Activated CD4-positive, CD25-positive, alpha-beta regulatory T cell treated with anti-CD3 and anti-CD28 coated beads, Interleukin-2, amount 50 U/mL, for 16 hours (primary cell): ENCODE results near the gene SCN4A.
"Not testable (repeated sequence)": the region's sequence is repeated elsewhere in the genome, so short reads cannot be mapped to it uniquely, and the experiment has no call there.

Experiments
- DNase-seq: peaks from one replicate; pipeline ENCODE4 v3.0.0-alpha.2; 2020; ENCODE audit warnings: low read depth, low spot score

Gene SCN4A

GRCh38 chr17:63972796-63973195 is at the start of gene SCN4A:
Gene SCN4A, minus strand, starts transcription at chr17:63972918. Its CDS starts 77 bp downstream, at chr17:63972841.
- no peak for DNase-seq

DNA sequence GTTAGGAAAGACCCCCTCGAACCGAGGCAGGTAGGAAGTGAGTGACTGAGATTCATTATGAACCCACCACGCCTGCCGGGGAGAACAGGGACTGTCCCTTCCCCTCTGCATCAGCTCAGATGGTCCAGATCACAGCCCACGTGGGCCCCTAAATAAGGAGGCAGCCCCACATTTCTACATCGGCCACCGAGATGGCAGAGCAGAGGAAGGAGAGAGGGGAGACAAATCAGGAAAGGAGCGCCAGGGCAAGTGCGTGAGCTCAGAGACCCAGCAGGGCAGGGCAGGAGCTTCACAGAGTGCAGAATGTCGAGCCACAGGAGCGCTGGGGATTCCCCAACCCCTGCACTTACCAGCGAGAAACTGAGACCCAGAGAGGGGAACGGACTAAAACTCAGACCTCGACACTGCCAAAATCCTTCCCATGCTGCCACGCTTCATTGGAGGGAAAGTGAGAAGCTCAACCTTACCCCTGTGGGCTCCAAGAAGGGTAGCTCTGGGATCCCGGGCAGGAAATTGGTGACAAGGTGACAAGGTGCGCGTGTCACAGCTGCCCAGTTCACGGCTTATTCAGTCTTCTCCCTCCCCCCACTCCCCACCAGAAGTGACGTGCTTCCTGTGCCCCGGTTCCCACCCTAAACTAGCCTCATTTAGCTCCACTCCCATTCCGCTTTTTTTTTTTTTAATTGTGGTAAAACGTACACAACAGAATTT is 47.5 kb upstream of the SCN4A start, which contains the start of gene ICAM2:
Gene ICAM2, minus strand, starts transcription at position 578 of the 711 bp plus-strand sequence. CDS start 13,942 bp downstream, outside the sequence.
- peak; percentile 83 for DNase-seq

GRCh38 chr17:64019551-64019961 is 46.8 kb upstream of the SCN4A start:
- not testable (repeated sequence) for DNase-seq

GRCh38 chr17:64017381-64017980 is 44.8 kb upstream of the SCN4A start:
- no peak for DNase-seq

DNA sequence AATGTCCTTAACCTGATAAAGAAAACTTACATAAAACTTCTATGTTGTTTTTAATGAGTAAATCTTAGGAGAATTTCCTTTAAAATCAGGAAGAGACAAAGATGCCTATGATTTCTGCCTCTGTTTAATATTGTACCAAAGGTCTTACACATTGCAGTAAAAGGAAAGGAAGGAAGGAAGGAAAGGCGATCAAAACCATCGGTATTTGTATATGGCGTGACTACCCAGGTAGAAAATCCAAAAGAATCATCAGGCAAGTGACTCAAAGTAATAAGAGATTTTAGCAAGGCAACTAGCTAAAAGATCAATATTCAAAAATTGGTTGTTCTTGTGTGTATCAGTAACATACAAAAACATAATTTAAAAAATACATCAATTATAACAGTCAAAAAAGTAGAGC is 44.3 kb upstream of the SCN4A start:
- no peak for DNase-seq

DNA sequence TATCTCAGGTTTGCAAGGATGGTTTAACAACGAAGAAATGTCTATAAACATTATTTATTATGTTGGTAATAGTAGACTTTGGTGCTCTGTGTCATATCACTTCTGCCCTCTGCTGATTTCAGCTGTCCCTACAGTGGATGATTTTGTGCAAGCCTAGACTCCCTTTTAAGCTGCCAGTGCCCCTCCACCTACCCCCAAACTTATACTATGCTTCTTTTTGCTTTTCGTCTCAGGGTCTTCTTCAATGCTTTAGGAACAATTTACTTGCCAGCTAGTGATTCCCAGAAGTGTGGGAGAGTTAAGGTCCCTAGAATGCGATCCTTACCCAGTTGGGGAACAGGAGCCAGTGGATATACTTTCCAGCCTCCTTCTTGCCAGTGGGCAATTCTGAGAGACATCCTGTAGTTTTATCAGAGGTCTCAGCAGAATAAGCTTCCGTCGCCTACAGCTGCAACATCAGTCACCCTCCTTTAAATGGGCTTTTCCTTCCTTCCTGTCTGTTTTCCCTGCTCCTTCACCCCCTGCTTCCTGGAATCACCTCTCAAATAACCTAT is 43.6 kb upstream of the SCN4A start:
- DNase-seq = no peak

DNA sequence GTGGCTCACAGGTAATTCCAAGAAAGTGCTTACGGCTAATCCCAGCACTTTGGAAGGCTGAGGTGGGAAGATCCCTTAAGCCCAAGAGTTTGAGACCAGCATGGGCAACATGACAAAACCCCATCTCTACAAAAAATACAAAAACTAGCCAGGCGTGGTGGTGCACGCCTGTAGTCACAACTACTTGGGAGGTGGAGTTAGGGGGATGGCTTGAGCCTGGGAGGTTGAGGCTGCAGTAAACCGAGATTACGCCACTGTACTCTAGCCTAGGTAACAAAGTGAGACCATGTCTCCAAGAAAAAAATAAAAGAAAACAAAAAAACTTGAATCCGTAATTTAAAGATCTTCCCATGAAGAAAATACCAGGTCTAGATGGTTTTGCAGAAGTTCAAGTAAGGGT is 42.7 kb upstream of the SCN4A start:
- no peak for DNase-seq

- DNase-seq = no peak
These were observed 37.1 kb upstream of the SCN4A start for GRCh38 chr17:64009571-64010402.

DNA sequence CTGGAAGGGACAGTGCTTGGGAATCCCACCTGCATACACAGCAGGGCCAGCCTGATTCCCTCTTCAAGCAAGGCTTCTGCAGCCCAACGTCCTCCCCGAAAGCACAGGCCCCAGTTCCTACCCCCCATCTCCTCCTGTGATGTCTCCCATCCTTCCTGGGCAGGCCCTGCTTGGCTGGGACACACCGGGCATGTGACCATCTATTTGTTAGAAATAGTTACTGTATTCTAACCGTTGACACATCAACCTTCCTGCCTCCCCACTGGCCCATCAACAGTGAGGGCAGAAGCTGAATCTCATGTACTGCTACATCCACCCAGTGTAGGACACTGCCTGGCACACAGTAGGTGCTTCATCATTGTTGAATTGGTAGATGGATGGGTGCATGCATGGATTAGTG is 36.1 kb upstream of the SCN4A start:
- DNase-seq = no peak

DNA sequence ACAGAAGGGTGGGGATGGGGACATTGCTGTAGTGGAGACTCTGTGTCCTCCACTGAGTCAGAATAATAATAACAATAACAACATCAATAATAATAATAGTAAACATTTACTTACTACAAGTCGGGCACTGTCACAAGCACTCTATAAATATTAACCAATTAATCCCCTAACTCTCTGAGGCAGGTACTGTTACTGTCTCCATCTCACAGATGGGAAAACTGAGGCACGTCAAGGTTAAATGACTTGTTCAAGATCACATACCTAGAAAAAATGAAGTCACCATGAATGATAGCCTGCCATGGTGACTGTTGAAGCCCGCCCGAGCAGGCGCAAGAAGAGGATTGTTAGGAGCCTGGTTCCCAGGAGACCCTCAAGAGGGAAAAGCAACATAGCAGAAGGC is 35.6 kb upstream of the SCN4A start:
- no peak for DNase-seq

- no peak for DNase-seq
These were observed 35.1 kb upstream of the SCN4A start for GRCh38 chr17:64007838-64008282.

DNA sequence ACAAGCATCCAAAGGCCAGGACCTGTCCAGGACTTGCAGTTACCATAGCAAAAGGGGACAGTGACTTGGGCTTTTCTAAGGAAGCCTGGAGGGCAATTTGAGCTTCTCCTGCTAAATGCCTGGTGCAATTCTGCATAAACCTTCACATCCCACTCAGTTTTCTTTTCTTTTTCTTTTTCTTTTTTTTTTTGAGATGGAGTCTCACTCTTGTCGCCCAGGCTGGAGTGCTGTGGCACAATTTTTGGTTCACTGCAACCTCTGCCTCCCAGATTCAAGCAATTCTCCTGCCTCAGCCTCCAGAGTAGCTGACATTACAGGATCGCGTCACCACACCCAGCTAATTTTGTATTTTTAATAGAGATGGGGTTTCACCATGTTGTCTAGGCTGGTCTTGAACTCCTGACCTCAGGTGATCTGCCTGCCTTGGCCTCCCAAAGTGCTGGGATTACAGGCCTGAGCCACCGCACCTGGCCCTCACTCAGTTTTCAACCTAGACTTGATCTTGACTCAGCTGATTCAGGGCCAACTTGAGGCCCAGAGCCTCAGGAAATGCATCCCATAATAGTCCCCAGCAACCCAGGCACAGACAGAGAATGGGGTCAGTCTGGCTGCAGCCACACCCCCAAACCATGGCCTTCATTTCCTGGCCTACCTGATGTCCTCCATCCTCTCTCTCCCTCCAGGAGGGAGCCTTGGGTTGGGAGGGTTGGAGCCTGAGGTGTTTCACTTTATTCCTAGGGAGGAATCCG is 34.5 kb upstream of the SCN4A start:
- not testable (repeated sequence) for DNase-seq

DNA sequence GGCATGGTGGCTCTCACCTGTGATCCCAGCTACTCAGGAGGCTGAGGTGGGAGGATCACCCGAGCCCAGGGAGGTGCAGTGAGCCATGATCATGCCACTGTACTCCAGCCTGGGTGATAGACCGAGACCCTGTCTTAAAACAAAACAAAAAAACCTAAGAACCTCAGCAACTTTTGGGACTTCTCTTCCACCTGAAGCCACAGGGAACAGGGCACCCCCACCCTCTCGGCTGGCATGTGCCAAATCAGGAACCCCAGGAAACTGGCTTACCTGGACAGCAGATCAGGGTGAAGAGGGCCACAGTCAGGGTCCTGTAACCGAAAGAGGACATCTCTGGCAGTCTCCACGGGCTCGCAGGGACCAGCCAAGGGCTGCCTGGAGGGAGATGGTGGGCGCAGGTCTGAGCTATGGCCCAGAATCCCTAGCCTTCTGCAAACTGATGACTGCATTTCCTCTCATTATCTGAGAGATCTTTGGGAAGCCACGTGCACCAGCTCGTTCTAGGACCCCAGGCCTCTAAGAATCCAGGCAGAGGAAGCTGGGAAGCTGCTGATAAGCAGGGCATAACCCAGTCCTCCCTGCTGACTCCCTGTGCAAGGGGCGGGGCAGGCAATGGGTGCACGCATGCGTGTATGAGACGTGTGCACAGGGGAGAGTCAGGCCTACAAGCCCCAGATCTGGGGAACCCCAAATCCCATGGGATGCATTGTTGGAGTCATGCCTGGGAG is 33.8 kb upstream of the SCN4A start:
- no peak for DNase-seq

DNA sequence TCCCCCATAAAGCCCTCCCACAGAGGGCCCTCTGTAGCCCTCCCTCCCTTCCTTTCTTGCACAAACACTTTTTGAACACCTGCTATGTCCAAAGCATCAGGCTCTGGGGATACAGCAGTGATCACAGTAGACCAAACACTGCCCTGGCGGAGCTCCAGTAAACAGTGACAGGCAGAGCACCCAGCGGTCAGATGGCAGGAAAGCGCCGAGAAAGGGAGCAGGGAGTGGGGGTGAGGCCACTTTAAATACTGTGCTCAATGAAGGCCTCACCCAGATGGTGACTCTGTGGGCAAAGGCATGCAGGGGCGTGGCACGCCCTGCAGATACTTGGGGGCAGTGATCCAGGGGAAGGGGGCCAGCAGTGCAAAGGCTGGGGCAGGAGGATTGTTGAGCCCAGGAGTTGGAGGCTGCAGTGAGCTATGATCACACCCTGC is 33.0 kb upstream of the SCN4A start:
- no peak for DNase-seq

DNA sequence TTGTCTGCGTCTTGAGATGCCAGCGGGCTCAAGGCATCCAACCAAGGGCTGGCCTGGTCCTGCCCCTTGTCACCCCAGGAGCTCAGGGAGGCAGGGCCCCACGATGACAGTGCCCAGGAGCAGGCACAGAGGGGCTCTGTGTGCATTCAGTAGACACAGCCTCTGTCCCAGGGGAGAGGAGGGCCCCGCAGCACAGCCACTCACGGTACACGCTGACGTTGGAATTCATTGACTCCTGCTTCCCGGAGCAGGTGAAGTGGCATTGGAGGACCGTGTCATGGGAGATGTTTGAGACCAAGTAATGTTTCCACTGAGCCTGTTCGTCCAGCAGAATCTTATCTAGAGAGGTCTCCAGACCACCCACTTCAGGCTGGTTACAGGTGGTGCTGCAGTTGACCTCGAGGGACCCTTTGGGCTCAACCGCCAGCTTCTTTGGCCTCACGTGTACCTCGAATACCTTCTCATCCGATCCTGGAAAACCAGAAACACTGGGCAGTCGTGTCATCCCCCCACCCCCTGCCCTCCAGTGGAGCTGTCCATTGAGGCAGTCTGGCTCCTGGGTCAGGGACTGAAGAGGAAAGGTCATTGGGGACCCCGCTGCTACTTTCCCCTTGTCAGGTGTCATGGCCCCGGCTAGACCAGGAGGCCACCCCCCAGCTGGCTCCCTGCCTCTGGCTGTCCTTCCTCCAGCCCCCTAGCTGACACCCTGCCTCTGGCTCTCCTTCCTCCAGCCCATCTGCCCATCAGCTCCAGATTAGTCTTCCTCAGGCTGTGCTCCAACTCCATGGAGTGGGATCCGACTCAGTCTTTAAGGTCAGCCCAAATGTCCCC is 32.4 kb upstream of the SCN4A start:
- no peak for DNase-seq

DNA sequence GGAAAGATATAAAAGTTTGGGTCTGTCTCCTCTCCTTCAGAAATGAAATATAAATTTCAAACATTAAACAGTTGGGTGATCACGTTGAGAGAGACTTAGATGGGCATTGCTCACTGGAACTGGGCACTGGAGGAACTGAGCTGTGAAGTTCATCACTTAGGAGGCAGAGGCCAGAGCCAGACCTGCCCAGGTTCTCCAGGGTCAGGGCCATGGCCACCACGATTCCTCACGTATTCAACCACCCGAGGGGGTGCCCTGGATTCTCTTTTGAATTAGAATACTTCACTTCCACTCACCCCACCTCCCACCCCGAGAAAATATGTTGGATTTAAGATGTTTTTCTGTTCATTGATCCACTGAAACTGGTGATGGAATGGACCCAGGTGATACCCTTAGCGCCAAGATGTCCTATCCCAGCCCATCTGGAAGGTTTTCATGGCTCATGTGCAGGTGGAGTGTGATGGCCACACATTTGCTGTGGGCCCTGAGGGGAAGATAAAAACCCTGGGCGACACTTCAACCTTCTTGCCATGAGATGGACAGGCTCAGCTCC is 31.6 kb upstream of the SCN4A start:
- no peak for DNase-seq

- DNase-seq = no peak
These were observed 30.9 kb upstream of the SCN4A start for GRCh38 chr17:64003526-64004121.

DNA sequence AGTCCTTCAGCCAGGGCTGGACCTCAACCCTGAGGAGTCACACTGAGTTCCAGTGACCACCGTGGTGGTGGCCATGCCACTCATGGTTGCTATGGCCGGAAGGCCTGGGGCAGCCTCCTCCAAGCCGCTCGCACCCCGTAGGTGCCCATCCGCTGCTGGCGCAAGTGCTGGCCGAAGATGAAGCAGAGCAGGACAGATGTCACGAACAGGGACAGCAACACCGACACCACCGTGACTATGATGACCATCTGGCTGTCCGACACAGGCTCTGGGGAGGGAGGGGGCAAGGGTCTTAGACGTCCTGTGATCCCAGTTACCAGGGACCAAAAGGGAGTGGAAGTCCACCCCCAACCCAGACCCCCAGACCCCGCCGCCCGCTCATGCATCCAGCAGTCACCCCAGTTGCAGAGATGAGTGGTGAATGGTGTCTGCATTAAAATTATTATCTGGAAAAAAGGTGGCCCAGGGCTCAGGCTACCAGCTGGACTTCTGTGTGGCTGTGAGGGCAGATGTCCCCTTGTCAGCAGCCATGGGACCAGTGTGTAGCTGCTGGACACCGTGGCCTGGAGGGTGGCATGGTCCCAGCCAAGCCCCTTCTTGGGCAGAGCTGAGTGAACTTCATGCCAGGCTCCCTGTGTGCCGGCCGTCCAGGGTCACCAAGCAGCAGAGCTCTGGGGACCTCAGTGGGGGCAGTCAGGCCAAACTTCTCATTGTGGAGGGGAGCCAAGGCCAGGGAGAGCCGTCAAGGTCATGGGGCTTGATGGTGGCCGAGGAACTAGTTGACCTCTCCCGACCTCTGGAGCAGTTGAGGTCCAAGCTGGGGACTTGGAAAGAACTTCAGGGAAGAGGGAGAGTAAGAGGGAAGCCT is 30.2 kb upstream of the SCN4A start:
- DNase-seq = no peak
